Astrocyte of the cerebellum (primary cell): ENCODE data around the gene OGFRL1.

Source experiments
- DNase-seq: peaks from one replicate; pipeline ENCODE4 v3.0.0-alpha.2; 2011; ENCODE audit warnings: low read depth
- H3K4me3 ChIP-seq: 2 replicates; pipeline ENCODE4 v1.5.1; 2011; ENCODE audit warnings: mild to moderate bottlenecking, low read depth, low read length, moderate library complexity
- CTCF ChIP-seq: IDR thresholded peaks from 2 replicates; pipeline ENCODE4 v1.5.1; 2012; ENCODE audit warnings: low read length, low read depth, moderate library complexity, mild to moderate bottlenecking; ENCODE audit errors: missing control alignments
- in situ Hi-C: cut with HindIII; loops from 2 replicates; pipeline ENCODE4 v1.10.0; 2017; ENCODE audit warnings: low sequenced_read_pairs

The OGFRL1 gene

GRCh38 chr6:71292001-71292400, 3.4 kb downstream of the OGFRL1 start:
- DNase-seq: no peak
- in situ Hi-C loops: no loop called here
- no peak overlapping the region for H3K4me3 ChIP-seq
- no peak for TF ChIP-seq CTCF

GRCh38 chr6:71294121-71294523, 5.5 kb downstream of the OGFRL1 start:
- H3K4me3 ChIP-seq: no peak overlapping the region
- TF ChIP-seq CTCF: no peak
- peak; percentile 99 for DNase-seq
- in situ Hi-C loops: no loop called here

GRCh38 chr6:71298459-71298858, 9.8 kb downstream of the OGFRL1 start:
- no peak for TF ChIP-seq CTCF
- H3K4me3 ChIP-seq: no peak overlapping the region
- DNase-seq: no peak
- in situ Hi-C loops: no loop called here

GRCh38 chr6:71299541-71300470, 11.2 kb downstream of the OGFRL1 start:
- H3K4me3 ChIP-seq: no peak overlapping the region
- no peak for TF ChIP-seq CTCF
- in situ Hi-C loops: no loop called here
- DNase-seq: no peak

GRCh38 chr6:71300561-71301168, 12.1 kb downstream of the OGFRL1 start:
- DNase-seq: no peak
- no peak overlapping the region for H3K4me3 ChIP-seq
- in situ Hi-C loops: no loop called here
- TF ChIP-seq CTCF: no peak

GRCh38 chr6:71301546-71301945, 12.9 kb downstream of the OGFRL1 start:
- in situ Hi-C loops: no loop called here

More at GRCh38 chr6:71301546-71301945, 12.9 kb downstream of the OGFRL1 start:
- DNase-seq: no peak
- H3K4me3 ChIP-seq: no peak overlapping the region
- TF ChIP-seq CTCF: no peak
